H54 (cell line): ENCODE measurements around the gene RNF151.
A peak's percentile ranks its signal among the peaks of the same experiment; 100 is the strongest.

ENCODE experiments used
- DNase-seq: peaks from one replicate; pipeline ENCODE4 v3.0.0; 2011; ENCODE audit warnings: low spot score, mixed read lengths; ENCODE audit not compliant: insufficient read length
- FAIRE-seq: peaks from 3 replicates; lab custom pipeline; 2011; peaks lifted over from hg19 to GRCh38; lab: Jason Lieb, UNC
- POLR2A ChIP-seq: IDR thresholded peaks from 2 replicates; pipeline ENCODE4 v1.6.1; 2011; ENCODE audit warnings: low read depth, mild to moderate bottlenecking, low read length

Gene RNF151

DNA sequence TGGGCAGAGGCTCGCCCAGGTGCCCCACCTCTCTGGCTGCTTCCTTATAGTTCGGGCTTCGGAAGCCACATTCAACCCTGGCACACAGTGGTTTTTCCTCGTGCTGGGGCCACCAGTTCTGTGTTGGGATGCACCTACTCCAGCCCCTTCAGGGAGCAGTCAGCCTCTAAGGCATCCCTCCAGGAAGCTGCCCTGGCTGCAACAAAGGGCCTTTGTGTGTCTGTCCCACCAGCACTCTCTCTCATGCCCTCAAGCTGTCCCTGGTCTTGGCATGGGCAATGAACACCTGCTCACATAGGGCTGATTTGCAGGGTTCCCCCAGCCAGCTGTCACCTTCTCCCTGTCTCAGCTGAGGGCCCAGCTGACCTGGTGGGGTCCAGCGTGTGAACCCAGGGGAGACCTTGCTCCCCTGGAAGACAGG lies 15.4 kb downstream of the RNF151 start:
- no peak for TF ChIP-seq POLR2A
- peak; percentile 80 for DNase-seq
- FAIRE-seq: no peak

- DNase-seq (no peak), FAIRE-seq (no peak)
- no peak for TF ChIP-seq POLR2A
These were observed 16.4 kb downstream of the RNF151 start for GRCh38 chr16:1982991-1983543.

DNA sequence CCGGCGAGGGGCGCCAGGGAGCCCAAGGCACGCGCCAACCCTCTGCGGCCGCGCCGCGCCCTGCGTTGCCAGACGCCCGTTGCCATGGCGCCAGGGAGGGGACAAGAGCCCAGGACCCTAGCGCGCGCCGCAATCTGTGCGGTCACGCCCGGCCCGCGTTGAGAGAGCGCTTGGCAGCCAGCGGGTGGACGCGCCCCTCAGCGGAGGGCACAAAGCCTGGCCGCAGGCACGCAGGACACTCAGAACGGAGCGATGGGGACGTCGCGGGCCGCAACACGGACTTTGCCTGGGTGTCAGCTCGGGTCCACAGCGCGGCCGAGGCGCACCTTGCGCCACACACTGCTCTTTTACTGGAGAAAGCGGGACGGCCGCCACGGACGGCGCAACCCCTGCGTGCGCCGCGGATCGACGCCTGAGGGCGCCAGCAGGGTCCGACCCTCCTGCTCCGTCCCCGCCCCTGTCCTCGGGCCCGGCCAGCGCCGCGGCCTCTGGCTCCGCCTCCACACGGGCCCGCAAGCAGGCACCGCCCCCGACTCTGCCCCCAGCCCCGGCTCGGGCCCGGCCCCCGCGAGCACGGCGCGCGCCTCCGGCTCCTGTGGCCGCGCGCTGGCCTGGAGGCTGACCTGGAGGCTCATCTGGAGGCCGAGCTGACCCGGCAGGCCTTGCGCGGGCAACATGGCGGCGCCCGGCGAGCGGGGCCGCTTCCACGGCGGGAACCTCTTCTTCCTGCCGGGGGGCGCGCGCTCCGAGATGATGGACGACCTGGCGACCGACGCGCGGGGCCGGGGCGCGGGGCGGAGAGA lies 17.1 kb downstream of the RNF151 start, which contains the start of gene GFER:
Gene GFER (plus strand): TSS at position 650 of the 803 bp plus-strand sequence. CDS start 26 bp downstream, at position 676.
- peak; percentile 86 for TF ChIP-seq POLR2A
- DNase-seq: peak; percentile 99
- FAIRE-seq: no peak

GRCh38 chr16:1984347-1985225 lies 17.9 kb downstream of the RNF151 start:
- DNase-seq (peak; percentile 77), FAIRE-seq (no peak)
- TF ChIP-seq POLR2A: no peak

GRCh38 chr16:1985466-1986150 lies 19.0 kb downstream of the RNF151 start:
- no peak for DNase-seq
- no peak for FAIRE-seq
- TF ChIP-seq POLR2A: no peak

GRCh38 chr16:1987198-1987597 lies 20.5 kb downstream of the RNF151 start:
- no peak for FAIRE-seq
- DNase-seq: no peak
- no peak for TF ChIP-seq POLR2A

DNA sequence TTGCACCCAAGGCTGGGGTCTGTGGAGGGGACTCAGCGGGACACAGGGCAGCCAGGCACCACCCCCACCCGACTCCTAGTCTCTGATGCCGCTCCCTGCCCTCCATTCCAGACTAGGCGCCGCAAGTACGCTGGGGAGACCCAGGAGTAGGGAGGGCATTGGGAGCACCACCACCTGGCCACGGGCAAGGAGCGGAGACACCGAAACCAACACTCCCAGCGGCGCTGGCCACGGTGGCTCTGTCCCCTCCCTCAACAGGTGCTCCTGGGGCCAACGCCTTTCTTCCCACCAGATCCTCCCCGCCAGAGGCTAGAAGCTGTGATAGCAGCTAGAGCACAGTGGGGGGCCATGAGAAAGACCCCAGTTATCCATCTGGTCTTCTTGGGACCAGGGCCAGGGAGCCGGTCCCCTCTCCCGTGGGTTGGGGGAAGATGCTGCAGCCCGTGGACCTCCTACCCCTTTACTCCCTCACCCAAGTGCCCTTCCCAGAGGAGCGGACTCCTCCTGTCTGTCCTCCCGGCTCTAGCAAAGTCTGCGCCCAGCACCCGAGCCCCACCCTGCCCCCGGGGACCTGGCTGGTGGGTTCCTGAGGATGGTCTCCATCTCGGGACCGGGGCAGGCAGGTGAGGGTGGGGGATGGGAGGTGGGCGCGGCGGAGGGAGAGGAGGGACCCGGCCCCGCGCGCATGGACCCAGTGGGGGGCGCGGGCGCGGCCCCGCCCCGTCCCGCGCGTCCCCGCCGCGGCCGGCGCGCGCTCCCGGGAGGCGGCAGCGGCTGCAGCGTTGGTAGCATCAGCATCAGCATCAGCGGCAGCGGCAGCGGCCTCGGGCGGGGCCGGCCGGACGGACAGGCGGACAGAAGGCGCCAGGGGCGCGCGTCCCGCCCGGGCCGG lies 22.8 kb downstream of the RNF151 start, which contains the start of gene SYNGR3:
Gene SYNGR3 (plus strand): TSS at position 762 of the 892 bp plus-strand sequence. CDS start 133 bp downstream, outside the sequence.
- no peak for DNase-seq
- no peak for FAIRE-seq

DNA sequence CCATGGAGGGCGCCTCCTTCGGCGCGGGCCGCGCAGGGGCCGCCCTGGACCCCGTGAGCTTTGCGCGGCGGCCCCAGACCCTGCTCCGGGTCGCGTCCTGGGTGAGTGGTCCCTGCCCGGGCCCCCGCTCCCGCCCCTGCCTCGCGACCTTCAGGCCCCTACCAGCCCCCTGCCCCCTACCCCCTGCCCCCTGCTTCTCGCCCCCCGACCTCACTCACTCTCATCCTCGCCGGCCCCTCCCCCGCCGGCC lies 23.4 kb downstream of the RNF151 start:
- TF ChIP-seq POLR2A: no peak
- DNase-seq: no peak

More for the DNA sequence above, 22.8 kb downstream of the RNF151 start, which contains the start of gene SYNGR3:
- TF ChIP-seq POLR2A: 0 out of 2 replicates have a peak, but pooled peaks have one; percentile 21

DNA sequence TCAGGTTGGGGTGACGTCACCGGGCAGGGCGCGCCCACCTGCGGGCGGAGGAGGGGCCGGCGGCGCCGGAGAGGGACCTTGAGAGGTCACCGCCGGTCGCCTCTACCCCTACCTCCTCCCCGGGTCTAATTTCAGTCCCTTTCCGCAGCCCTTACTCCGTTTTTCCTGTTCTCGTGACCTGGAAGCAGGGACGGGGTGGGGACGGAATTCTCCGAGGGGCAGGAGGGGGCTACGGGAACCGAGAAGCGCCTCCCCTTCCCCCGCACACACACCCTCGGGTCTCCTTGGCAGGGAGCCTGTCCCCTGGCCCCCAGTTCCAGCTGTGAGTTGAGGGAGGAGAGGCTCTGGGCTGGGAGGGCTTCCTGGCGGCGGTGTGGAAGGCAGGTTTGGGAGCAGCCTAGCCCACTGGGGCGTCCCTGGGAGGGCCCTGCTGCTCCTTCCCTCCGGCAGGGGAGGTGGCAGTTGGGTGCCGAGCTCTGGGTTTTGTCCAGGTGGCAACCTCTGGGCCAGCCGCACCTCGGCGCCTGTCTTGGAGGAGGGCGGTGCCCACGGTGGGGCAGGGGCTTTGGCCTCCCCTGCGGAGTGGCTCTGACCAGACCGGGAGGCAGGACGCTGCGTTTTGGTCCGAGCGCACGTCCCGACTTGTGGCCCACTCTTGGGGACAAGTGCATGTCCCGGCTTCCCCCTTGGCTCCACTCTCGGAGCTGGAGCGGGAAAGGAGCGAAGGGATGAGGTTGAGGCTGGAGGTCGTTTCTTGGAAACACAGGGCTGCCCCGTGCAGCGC lies 23.9 kb downstream of the RNF151 start:
- no peak for TF ChIP-seq POLR2A
- DNase-seq (no peak), FAIRE-seq (no peak)

More for the DNA sequence above, 23.4 kb downstream of the RNF151 start:
- no peak for FAIRE-seq

GRCh38 chr16:1991135-1991551 lies 24.5 kb downstream of the RNF151 start:
- DNase-seq (no peak), FAIRE-seq (no peak)
- no peak for TF ChIP-seq POLR2A

- DNase-seq (no peak), FAIRE-seq (no peak)
- TF ChIP-seq POLR2A: no peak
These were observed 24.9 kb downstream of the RNF151 start for GRCh38 chr16:1991588-1991947.
